HG03060 (cell line): ENCODE measurements around the gene TTC7B.
"Not testable (repeated sequence)": the region's sequence is repeated elsewhere in the genome, so short reads cannot be mapped to it uniquely, and the experiment has no call there.

Experiments used
- ATAC-seq: cut with Tn5 transposase; IDR thresholded peaks from one replicate; pipeline ENCODE4 v1.9.1; 2021; ENCODE audit warnings: low read depth, moderate number of reproducible peaks; ENCODE audit not compliant: unreplicated experiment

TTC7B gene

GRCh38 chr14:90830931-90831701, 14.9 kb upstream of the TTC7B start:
- no peak for ATAC-seq

GRCh38 chr14:90829677-90830076, 13.4 kb upstream of the TTC7B start:
- ATAC-seq: no peak

- ATAC-seq: peak; percentile 50
These were observed 12.6 kb upstream of the TTC7B start for GRCh38 chr14:90828642-90829487.

- ATAC-seq: peak; percentile 92
These were observed 11.8 kb upstream of the TTC7B start for GRCh38 chr14:90827919-90828610.

GRCh38 chr14:90823542-90823941, 7.3 kb upstream of the TTC7B start:
- ATAC-seq: not testable (repeated sequence)

- ATAC-seq: peak; percentile 55
These were observed 4.7 kb upstream of the TTC7B start for GRCh38 chr14:90820958-90821357.

GRCh38 chr14:90819734-90820393, 3.6 kb upstream of the TTC7B start:
- ATAC-seq: no peak

- ATAC-seq: no peak
These were observed 2.5 kb upstream of the TTC7B start for GRCh38 chr14:90818715-90819114.

GRCh38 chr14:90816681-90817436, 629 bp upstream of the TTC7B start:
- no peak for ATAC-seq

- no peak for ATAC-seq
These were observed 733 bp downstream of the TTC7B start for GRCh38 chr14:90815572-90815821.

- no peak for ATAC-seq
These were observed 1.2 kb downstream of the TTC7B start for GRCh38 chr14:90814806-90815571.

GRCh38 chr14:90813442-90813841, 2.8 kb downstream of the TTC7B start:
- ATAC-seq: no peak

GRCh38 chr14:90812109-90812508, 4.1 kb downstream of the TTC7B start:
- no peak for ATAC-seq

- no peak for ATAC-seq
These were observed 4.6 kb downstream of the TTC7B start for GRCh38 chr14:90811641-90812040.

- ATAC-seq: no peak
These were observed 5.4 kb downstream of the TTC7B start for GRCh38 chr14:90810806-90811205.

- no peak for ATAC-seq
These were observed 6.5 kb downstream of the TTC7B start for GRCh38 chr14:90809530-90810312.

GRCh38 chr14:90808759-90809529, 7.3 kb downstream of the TTC7B start:
- no peak for ATAC-seq

GRCh38 chr14:90807060-90807459, 9.2 kb downstream of the TTC7B start:
- ATAC-seq: no peak
